ENCODE results near the gene CDCP2. TPM values are rescaled to one million over a fixed set of nuclear protein-coding genes. Genes with fewer than 3 reads are reported as not detected.

The CDCP2 gene
- total RNA-seq, 2 donors from 2014 or later = not detected

GRCh38 chr1:54114955-54115354, 37.8 kb downstream of the CDCP2 start:
- ATAC-seq (no peak), DNase-seq (no peak)
- Histone ChIP-seq H3K4me1 (no peaks in the 10 kb centered on the region), H3K36me3 (replicated peaks in 1 of 2; ENCODE audit: insufficient read depth in 1 of 2, low read depth in 2 of 2) (no peaks in the 10 kb centered on the region), H3K4me3 (no peak overlapping the region), H3K27me3 (no peaks in the 10 kb centered on the region), H3K27ac (no peak overlapping the region), H3K9me3 (no peaks in the 10 kb centered on the region)
- TF ChIP-seq, protein P1, sequence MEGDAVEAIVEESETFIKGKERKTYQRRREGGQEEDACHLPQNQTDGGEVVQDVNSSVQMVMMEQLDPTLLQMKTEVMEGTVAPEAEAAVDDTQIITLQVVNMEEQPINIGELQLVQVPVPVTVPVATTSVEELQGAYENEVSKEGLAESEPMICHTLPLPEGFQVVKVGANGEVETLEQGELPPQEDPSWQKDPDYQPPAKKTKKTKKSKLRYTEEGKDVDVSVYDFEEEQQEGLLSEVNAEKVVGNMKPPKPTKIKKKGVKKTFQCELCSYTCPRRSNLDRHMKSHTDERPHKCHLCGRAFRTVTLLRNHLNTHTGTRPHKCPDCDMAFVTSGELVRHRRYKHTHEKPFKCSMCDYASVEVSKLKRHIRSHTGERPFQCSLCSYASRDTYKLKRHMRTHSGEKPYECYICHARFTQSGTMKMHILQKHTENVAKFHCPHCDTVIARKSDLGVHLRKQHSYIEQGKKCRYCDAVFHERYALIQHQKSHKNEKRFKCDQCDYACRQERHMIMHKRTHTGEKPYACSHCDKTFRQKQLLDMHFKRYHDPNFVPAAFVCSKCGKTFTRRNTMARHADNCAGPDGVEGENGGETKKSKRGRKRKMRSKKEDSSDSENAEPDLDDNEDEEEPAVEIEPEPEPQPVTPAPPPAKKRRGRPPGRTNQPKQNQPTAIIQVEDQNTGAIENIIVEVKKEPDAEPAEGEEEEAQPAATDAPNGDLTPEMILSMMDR (IDR thresholded peaks at IDR 0.05) = no peak
- no peak for TF ChIP-seq POLR2A (IDR thresholded peaks at IDR 0.05)
- intact Hi-C loops (cut with DNase I) = loop anchor here (5.0 kb wide), 1 partner anchor 377 kb away; no protein-coding TSS in a partner anchor
- WGBS, 2 donors = 84 to 86% methylated on average over 4 to 6 of the region's 6 CpGs

GRCh38 chr1:54114001-54114400, 38.8 kb downstream of the CDCP2 start:
- Histone ChIP-seq H3K27ac (no peak overlapping the region), H3K36me3 (replicated peaks in 1 of 2; ENCODE audit: insufficient read depth in 1 of 2, low read depth in 2 of 2) (no peaks in the 10 kb centered on the region), H3K27me3 (no peaks in the 10 kb centered on the region), H3K9me3 (no peaks in the 10 kb centered on the region), H3K4me1 (no peaks in the 10 kb centered on the region), H3K4me3 (no peak overlapping the region)
- 49 to 62% methylated on average over 4 of the region's 4 CpGs for WGBS, 2 donors
- intact Hi-C loops (cut with DNase I) = no loop called here
- DNase-seq (no peak), ATAC-seq (no peak)
- no peak for TF ChIP-seq POLR2A (IDR thresholded peaks at IDR 0.05)
- TF ChIP-seq, protein P1 (IDR thresholded peaks at IDR 0.05) = no peak

DNA sequence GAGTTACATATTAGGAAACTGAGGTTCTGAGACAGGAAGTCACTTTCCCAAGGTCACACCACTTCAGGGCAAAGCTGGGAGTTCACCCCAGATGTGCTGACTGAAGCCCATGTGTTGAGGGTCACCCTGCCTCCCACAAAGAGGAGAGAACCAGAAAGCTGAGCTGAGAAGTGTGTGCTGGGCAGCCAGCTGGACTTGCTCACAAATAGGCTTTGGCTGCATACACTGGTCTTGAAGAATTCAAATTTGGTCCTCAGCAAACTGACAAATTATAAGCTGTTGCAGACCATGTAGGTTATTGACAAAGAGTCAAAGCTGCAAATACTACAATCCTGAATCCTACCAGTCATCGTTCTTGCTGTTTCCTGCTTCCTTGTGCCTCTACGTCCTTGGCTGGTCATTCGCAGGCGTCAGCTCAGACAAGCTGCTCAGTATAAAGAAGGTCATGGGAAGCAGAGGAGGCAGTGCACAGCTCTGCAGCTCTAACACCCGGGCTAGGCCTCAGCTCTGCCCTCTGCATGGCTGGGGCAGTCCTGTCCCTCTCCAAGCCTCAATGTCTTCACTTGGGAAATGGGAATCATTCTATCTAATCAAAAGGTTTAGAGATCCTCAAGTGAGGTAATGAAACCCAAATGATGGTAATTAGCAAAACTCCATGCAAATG, 40.0 kb downstream of the CDCP2 start:
- intact Hi-C loops (cut with DNase I) = no loop called here
- TF ChIP-seq POLR2A (IDR thresholded peaks at IDR 0.05) = no peak
- TF ChIP-seq, protein P1 (IDR thresholded peaks at IDR 0.05) = no peak
- H3K27me3 ChIP-seq = no peaks in the 10 kb centered on the region
- H3K36me3 ChIP-seq (replicated peaks in 1 of 2; ENCODE audit: insufficient read depth in 1 of 2, low read depth in 2 of 2) = no peaks in the 10 kb centered on the region
- no peak overlapping the region for H3K4me3 ChIP-seq
- ATAC-seq = no peak
- DNase-seq = no peak
- H3K4me1 ChIP-seq = no peaks in the 10 kb centered on the region
- no peaks in the 10 kb centered on the region for H3K9me3 ChIP-seq
- 44 to 62% methylated on average over 5 of the region's 5 CpGs for WGBS, 2 donors
- no peak overlapping the region for H3K27ac ChIP-seq

DNA sequence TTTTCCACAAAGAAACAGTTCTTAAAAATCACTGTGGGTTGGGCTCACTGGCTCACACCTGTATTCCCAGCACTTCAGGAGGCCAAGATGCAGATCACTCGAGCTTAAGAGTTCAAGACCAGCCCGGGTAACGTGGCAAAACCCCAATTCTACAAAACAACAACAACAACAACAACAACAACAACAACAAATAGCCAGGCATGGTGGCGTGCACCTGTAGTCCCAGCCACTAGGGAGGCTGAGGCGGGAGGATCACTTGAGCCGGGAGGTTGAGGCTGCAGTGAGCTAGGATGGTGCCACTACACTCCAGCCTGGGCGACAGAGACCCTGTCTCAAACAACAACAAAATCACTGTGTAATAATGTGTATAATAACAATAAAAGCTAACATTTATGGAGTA, 40.8 kb downstream of the CDCP2 start:
- DNase-seq = no peak
- 82 to 89% methylated on average over 7 of the region's 7 CpGs for WGBS, 2 donors
- H3K27me3 ChIP-seq = no peaks in the 10 kb centered on the region
- no peaks in the 10 kb centered on the region for H3K36me3 ChIP-seq (replicated peaks in 1 of 2; ENCODE audit: insufficient read depth in 1 of 2, low read depth in 2 of 2)
- H3K27ac ChIP-seq = no peak overlapping the region
- intact Hi-C loops (cut with DNase I) = no loop called here
- no peak for ATAC-seq
- H3K9me3 ChIP-seq = no peaks in the 10 kb centered on the region
- no peak overlapping the region for H3K4me3 ChIP-seq
- H3K4me1 ChIP-seq = no peaks in the 10 kb centered on the region
- TF ChIP-seq, protein P1 (IDR thresholded peaks at IDR 0.05) = no peak

- H3K27ac ChIP-seq = no peak overlapping the region
- ATAC-seq (no peak), DNase-seq (no peak)
- intact Hi-C loops (cut with DNase I) = no loop called here
- no peaks in the 10 kb centered on the region for H3K27me3 ChIP-seq
- TF ChIP-seq, protein P1 (IDR thresholded peaks at IDR 0.05) = no peak
- TF ChIP-seq POLR2A (IDR thresholded peaks at IDR 0.05) = no peak
- H3K4me3 ChIP-seq = no peak overlapping the region
- H3K36me3 ChIP-seq (replicated peaks in 1 of 2; ENCODE audit: insufficient read depth in 1 of 2, low read depth in 2 of 2) = no peaks in the 10 kb centered on the region
- H3K9me3 ChIP-seq = no peaks in the 10 kb centered on the region
- no peaks in the 10 kb centered on the region for H3K4me1 ChIP-seq
- 52 to 86% methylated on average over 3 of the region's 3 CpGs for WGBS, 2 donors
Observed at GRCh38 chr1:54111624-54112023, 41.2 kb downstream of the CDCP2 start.

Measured in body of pancreas (tissue), 4 donors.